Subcutaneous adipose tissue (tissue), 4 donors: Measurements from ENCODE around the gene NT5DC1. TPM values are rescaled to one million over a fixed set of nuclear protein-coding genes. Genes with fewer than 3 reads are reported as not detected.

ENCODE experiments used
- CTCF ChIP-seq: fragments of 450-650 bp; IDR thresholded peaks from one replicate; pipeline ENCODE4 v1.5.1; 2016; ENCODE audit warnings: low read depth, mild to moderate bottlenecking, control low read depth, antibody characterized with exemption, moderate library complexity
- total RNA-seq, 4 donors: library from RNA; depleted of rRNA; stranded (reverse); fragments of >200 nt; gene quantifications; one replicate each; pipeline ENCODE4 v1.1.0, GENCODE V29; 2016

Gene NT5DC1
- total RNA-seq, 4 donors from 2014 or later: 7.7 to 19.2 (median 11.0) TPM

- no peak for TF ChIP-seq CTCF
Observed at GRCh38 chr6:116265041-116265829, 164.6 kb downstream of the NT5DC1 start.

GRCh38 chr6:116266803-116267202 is 166.2 kb downstream of the NT5DC1 start:
- no peak for TF ChIP-seq CTCF

GRCh38 chr6:116267836-116268588 is 167.4 kb downstream of the NT5DC1 start:
- no peak for TF ChIP-seq CTCF

- TF ChIP-seq CTCF: no peak
Observed at GRCh38 chr6:116268589-116269293, 168.1 kb downstream of the NT5DC1 start.

GRCh38 chr6:116271149-116271708 is 170.6 kb downstream of the NT5DC1 start:
- no peak for TF ChIP-seq CTCF

- TF ChIP-seq CTCF: no peak
Observed at GRCh38 chr6:116277124-116277523, 176.5 kb downstream of the NT5DC1 start.

- TF ChIP-seq CTCF: no peak
Observed at GRCh38 chr6:116278481-116278829, 177.8 kb downstream of the NT5DC1 start.
